HG03342 (cell line): ENCODE results near the gene ECEL1.

Experiments used
- ATAC-seq: cut with Tn5 transposase; IDR thresholded peaks from one replicate; pipeline ENCODE4 v1.9.1; 2021; ENCODE audit warnings: mild to moderate bottlenecking, moderate library complexity; ENCODE audit not compliant: unreplicated experiment

Gene ECEL1

DNA sequence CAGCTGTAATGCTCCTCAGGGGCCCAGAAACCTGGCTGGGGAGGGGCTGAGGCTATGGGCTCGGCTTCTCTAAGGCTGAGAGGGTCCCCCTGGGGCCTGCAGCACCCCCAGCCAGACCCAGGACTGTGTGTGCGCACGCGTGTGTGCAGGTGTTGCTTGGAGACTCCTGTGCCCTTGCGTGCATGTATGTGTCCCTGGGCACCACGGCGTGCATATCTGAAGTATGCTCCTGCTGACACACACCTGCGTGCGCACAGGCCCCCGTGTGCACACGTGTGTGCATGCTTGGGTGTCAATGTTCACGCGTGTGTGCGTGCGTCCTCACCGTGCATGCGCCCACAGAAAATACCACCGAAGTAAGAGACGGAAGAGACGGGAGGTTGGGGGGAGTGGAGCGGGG lies 14.9 kb upstream of the ECEL1 start:
- ATAC-seq = no peak

DNA sequence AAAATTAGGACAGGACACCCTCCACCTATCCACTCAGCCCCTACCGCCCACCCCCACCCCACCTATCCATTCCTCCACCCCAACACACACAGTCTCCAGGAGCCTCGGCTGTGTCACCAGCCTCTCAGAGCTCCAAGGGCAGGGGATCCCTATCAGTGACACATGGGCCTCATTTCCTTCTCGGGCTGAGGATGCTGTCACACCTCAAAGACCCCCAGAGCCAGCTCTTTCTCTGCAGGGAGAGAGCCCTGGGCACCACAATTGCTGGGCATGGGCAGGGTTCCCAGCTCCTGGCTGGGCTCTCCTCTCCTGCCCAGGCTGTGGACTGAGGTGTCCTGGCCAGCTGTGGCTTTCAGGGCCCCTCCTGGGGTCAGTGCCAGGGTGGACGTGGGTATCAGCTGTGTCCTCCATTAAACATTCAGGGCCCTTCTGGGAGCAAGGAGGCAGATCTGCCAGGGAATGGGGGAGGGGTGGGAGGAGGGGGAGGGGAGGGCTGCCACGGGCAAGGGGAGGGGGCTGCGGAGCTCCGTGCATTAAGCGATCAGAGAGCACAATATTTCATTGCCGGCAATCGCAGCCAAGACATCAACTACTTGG lies 14.3 kb upstream of the ECEL1 start:
- no peak for ATAC-seq

DNA sequence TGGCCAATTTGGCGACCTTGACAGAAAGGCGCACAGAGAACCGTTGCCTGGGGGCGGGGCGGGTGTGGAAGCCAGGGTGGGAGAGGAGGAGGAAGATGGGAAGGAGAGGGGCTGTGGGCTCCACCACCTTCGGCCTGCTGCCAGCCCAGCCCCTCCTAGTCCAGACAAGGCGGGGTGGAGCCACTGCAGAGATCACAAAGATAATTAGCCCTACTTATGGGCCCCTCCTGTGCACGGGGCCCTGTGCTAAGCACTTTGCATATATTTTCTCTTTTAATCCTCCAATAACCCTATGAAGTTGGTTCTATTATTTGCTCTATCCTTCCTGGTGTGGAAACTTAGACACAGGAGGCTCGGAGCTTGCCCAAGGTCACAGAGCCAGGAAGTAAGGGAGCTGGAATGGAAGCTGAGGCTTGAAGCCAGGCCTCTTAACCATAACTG lies 13.7 kb upstream of the ECEL1 start:
- no peak for ATAC-seq

DNA sequence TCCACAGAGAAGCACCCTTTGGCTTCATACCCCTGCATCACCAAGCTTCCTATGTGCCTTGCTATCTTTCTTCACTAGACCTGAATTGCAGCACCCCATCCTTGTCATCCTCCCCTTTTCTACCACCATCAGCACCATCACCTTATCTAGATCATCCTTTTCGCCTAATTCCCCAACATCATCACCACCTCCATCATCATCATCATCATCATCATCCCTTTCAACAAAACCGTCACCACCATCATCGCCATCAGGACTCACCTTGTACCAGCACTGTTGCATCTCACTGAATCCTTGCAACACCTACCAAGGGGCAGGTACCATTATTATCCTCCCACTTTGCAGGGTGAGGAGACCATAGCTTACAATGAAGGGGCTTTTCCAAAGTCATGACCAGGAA lies 10.8 kb upstream of the ECEL1 start:
- no peak for ATAC-seq

DNA sequence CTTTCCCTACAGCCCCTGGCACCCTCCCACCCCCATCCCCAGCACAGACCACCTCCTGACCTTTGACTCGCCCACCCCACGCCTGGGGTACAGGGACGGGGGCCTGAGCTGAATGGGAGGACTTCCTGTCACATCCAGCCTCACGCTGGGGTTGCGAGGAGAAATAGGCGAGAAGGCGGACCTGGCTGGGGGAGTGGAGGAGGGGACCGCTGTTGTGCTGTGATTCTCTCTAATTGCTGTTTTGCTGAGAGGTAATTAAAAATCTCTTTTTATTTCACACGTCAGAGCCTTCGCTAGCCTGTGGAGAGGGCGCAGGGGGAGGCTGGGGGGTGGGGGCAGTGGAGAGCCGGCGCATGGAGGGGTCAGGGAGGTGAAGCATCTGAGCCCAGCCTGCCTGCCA lies 9.7 kb upstream of the ECEL1 start:
- ATAC-seq = no peak

DNA sequence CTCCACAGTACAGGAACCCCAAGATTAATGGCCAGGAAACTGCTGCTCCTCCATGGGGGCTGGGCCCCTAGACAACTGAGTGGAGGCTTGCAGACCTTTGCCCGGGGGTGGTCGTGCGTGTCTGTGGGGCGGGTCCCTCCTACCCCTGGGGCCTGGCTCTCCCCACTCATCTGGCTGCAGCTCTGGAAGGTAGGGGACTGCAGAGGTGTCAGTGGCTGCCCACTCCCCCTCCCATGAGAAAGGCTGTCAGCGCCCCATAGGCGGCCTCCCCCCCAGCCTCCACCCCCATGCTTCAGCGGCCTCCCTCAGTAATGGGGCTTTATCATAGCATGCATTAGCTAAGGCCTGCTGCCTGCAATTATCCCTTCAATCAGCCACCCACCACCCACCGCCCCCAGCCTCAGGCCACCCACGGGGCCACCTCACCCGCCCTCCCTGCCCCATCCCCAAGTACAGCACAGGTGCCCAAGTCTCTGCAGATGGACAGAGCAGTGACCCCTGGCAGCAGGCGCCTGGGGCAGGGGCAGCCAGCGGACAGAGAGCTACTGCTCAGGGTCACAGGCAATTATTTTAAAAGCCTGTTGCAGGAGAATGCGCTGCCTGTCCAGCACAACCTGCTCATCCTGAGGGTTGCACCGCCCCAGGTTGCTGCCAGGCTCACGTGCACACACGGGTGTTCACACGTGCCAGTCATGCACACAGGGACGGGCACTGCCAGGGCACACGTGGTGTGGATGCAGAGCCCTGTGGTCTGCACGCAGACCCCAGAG lies 9.1 kb upstream of the ECEL1 start:
- no peak for ATAC-seq

DNA sequence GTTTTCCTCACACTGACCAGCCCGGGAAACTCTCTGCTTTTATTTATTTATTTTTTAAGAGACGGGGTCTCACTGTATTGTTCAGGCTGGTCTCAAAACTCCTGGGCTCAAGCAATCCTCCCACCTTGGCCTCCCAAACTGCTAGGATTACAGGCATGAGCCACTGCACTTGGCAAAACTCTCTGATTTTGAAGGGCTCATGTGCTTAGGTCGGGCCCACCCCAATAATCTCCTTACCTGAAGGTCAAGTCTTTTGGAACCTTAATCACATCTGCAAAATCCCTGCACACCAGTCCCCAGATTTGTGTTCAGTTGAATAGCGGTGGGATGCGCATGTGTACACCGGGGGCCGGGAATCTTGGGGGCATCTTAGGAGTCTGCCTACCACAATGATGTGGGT lies 7.7 kb upstream of the ECEL1 start:
- no peak for ATAC-seq

DNA sequence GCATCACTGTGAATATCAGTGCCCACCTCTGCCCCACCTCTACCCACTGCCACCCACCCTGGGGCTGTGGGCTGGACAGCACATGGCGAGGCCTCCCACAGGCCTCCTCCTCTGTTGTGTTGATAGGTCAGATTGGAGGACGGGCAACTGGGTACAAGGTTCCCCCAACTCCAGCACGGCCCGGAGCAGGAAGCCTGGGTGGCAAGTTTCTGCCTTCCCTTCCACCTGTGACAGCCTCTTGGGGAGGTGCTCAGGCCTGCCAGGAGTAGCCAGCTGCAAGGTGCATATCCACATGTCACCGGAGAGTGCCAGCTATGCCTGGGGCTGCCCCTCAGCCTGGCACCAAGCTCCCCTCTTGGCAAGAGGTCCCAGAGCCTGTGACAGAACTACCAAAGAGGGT lies 6.9 kb upstream of the ECEL1 start:
- no peak for ATAC-seq

DNA sequence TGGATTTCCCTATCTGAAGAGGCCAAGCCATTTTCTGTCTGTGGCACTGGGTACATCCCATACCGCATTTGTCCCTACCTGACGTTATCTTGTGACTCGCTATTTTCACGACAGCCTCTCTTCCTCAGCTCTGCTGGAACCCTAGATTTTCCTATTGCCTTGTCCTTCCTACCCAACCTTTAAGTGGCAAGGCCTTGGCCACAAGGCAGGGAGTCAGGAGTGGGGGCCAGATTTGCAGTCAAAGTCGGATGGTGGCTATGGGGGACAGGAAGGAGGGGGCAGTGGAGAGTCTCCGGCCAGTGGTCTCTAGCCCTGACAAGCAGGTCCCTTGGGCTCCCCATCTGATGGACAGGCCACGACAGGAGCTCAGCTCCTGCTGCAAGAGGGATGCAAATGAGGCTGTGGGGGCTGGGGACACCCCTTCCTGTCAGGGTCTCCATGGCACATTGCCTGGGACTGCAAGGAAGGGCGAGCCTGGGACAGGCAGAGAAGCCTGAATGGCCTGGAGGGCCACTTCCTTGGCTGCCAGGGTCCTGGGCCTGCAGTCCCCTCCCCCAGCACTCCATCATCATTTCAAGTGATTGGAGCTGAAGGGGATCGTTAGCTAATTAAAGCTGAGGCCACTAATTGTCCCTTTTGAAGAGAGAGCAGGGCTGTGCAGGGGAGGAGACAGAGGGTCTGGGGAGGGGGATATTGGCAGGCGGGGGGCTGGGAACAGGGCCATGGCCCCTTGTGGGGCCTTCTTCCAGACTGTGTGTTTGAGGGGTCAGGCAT lies 6.3 kb upstream of the ECEL1 start:
- no peak for ATAC-seq

DNA sequence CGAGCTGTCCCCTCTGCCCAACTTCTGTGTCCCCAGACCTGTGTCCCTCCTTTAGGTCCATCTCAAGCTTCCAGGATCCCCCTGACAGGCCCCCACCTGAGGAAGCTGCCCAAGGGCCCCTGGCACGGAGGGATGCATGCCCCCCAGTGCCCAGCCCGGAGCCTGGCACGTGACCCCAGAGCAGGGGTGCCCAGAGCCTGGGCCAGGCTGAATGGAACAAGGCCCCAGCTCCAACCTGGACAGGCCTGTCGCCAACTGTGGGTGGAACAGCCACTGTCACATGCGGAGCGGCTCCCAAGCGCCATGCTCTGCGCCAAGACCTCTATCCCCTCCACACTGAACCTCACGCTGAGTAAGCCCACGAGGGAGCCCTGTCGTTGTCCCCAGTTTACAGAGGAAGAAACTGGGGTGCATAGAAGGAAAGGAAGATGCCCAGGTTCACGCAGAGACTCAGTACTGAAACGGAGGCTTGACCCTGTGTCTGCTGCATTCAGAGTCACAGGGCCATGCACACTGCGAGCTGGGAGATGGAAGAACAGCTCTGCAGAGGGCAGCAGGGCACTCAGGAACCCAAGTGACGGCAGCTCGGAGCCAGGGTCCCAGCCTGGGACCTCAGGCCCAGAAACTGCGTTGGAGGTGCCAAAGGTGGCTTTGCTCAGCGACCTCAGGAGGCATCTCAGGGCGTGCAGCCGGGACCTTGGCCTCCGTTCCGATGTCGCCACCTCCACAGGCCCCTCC lies 5.5 kb upstream of the ECEL1 start:
- no peak for ATAC-seq

DNA sequence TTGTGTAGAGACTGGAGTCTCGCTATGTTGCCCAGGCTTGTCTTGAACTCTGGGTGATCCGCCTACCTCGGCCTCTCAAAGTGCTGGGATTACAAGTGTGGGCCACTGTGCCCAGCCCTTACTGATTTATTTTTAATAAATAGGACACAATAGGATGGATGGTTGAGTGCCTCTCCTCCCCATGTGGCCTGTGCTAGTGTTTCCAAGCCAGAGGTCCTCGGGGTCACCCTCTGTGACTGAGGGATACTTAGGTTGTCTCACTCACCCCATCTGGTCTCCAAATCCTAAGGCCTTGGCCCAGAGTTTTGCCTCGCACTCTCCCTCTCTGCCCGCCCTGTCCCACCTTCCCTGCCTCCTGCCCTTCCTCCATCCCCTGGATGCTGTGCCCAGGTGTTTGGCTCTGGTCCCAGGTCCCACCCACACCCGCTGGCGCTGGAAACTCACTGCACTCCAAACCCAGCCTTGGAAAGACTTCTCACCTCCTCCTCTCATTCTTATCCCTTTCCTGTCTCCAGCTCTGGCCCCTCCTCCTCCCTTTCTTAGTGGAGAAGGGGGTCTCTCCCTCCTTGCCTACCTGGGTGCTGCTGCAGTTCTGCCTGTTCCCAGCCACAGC lies 4.7 kb upstream of the ECEL1 start:
- no peak for ATAC-seq

DNA sequence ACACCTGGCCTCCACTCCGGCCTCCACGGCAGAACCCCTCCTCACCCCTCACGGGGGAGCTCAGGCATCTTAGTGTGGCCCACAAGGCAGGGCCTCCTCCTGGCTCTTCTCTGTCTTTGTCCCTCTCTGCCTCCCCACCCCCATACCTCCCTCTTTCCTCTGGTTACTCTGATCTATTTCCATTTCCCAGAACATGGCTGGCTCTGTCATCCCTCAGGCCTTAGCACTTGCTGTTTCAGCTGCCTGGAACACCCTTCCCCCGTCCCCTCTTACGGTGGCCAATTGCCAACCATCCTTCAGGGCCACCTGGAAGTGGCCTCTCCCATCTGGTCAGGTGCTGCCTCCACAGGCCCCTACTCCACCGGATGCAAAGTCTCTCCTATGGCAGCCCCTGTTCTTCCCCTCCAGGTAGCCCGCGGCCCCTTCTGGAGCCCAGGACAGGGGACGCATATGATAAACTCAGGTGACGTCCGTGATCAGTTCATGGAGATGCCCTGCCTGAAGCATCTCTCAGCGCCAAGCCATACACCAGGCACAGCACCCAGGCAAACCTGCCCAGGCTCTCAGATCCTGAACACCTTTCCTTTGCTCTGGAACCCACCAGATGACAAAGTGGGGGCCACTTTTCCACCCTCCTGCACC lies 3.6 kb upstream of the ECEL1 start:
- ATAC-seq = no peak

DNA sequence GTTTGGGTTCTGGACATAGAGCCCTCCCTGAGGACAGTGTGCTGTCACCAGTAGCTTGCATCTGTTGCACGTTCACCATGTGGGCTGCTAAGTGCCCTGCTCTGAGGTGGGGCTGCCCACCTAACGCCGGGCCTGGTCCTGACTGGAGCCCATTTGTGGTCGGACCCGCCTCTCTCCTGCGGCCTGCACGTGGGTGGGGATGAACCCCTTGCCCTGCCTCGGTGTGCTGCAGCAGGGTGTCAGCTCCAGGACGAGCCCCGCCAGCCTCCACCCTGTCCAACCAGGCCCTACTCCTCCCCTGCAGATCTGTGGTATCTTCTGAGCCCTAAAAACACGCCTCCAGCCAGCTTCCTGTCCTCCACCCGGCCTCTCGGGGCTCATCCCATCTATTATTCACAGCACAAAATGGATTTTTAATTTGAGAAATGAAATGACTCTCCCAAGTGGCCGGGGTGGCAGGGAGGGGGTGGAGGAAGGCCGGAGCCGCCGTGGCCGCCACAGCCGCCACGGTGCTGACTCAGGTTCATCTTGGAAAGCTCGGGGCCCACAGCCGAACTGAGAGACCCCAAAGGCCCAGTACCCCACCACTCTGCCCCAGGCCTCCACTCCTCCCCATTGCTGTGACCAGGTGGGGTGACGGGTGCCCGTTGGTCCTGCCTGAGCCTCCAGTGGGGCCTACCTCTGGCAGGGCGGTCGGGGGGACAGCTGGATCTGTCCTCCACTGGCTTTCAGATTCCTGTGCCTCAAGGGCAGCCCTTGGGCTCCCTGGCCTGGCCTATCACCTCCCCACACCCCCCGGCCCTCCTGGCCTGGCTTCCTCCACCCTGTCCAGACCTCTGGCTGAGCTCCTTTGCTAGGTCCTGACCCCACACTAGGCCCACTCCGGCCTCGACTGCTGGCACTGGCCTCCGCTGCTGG lies 2.8 kb upstream of the ECEL1 start:
- ATAC-seq = no peak

DNA sequence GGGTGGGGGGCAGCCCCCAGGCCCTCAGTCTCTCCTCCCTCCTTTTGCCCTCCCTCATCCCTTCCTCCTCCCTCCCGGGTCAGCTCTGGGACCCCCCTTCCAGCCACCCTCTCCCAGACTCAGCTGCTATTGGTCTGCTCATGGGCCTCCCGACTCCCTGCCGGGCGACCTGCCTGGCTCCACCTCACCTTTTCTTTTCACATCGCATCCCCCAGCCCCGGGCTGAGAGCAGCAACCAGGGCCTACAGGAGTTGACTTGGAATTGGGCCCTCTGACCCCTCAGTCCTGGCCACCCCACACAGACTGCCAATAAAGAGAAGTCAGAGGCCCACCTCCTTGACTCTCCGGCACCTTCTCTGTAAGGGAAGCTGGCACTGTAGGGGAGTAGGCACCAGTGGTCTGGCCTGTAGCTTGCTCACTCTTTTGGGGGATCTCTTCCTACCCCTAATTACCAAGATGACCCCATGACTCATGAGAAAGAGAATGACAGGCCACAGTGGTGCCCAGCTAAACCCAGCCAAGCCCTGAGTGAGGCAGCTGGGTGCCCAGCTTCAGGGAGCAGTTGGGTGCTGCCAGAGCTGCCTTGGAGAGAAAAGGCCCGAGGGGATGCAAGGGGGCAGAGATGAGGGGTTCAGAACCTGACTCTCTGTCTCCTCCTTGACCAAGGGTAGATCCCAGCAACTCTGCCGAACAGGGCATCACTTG lies 2.0 kb upstream of the ECEL1 start:
- no peak for ATAC-seq

DNA sequence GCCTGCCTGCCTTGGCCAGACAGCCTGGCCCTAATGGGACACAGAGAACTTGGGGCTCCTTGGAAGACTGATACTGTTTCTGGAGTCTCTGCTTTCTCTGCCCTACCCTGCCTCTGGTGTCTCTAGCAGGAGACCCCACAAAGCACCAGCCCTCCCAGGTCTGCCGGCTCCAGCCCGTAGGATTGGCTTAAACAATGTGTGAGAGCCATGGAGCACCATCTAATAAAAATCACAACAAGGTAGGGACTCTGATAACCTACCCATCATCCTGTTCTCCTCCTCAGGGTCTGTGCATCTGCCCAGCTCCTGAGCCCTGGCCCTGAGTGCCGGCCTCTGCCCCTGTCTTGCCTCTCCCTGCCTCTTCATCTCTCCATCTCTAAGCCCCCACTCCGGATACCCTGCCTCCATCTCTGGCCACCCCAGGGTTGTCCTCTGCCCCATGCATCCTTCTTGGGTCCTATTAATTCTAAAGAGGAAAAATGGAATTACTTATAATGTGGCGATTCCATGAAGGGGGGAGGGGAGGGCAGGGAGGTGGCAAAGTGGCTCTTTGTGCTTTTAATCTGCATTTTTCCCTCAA lies 1.2 kb upstream of the ECEL1 start:
- no peak for ATAC-seq

DNA sequence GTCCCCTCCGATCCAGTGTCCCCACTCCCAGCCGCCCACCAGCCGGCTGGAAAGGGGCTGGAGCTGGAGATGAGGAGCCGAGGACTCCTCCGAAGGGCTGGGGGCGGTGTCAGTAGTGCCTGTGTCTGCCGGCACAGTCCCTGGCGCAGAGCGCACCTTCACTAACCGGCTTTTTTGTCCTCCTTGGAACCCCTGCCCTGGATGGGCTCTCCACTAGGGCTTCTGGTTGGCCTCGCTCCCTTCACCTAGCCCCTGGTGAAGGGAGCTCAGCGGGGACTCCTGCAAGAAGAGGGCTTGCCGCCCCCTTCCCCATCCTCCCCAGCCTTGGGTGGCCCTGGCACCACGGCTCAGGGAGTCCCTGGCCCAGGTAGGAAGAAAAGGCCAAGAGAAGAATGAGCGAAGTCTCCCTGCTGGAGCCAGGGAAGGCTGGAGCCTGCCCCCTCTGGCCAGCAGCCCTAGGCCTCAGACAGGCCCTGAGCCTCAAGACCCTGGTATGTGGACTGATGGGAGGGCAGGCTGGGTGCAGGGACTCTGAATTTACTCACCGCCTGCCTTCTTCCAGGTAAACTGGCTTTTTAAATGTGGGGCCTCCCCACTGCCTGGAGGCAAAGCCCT lies 570 bp upstream of the ECEL1 start:
- no peak for ATAC-seq

DNA sequence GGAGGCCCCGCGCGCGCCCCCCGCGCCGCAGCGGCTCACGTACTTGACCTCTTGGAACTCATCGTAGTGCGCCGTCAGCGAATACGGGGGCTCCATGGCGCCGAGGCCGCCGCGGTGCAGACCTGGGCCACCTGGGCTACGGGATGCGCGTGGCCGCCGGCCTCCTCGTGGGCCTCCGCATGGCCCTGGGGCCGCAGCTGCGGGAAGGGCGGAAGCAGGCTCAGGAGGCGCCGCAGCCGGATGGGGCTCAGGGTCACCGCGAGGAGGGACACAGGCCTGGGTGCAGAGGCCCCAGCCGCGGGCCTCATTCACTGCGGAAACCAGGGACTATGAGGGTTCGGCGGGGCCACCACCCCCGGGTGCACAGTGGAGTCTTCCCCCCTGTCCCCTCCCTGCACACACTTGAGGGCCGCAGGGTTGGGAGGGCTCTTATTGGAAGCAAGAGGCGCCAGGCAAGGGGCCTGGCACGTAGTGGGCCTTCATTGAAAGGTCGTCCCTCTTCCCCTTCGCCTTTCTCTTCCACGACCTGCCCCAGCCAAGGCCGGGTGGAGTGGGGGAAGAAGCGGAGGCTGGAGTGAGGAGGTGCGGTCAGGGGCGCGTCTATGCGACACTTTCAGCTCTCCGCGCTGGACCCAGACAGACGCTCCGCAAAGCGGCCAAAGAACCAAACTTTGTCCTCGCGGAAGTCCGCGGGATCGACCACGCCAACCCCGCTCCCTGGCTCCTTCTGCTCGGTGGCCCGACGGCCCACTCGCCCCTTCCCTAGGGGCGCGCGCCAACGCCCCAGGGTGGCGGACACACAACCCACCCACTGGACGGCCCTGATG lies 863 bp downstream of the ECEL1 start:
- ATAC-seq = no peak
